ENCODE data around the gene GPR162.
A peak's percentile ranks its signal among the peaks of the same experiment; 100 is the strongest.

The GPR162 gene

GRCh38 chr12:6792522-6793201 is 29.0 kb upstream of the GPR162 start:
- Histone ChIP-seq H3K9me3 (ENCODE audit: control insufficient read depth, insufficient read depth, low read length) (no peaks in the 10 kb centered on the region), H3K27ac (ENCODE audit: low read depth, low read length) (no peak overlapping the region), H3K4me2 (ENCODE audit: low read length) (peak overlapping the region; percentile 20; the same call in 1 of the 2 replicates), H3K4me3 (ENCODE audit: low read length) (no peak overlapping the region), H3K27me3 (ENCODE audit: control insufficient read depth, low read length) (peaks cover 44% of the 10 kb centered on the region), H3K36me3 (ENCODE audit: control insufficient read depth, low read length) (no peaks in the 10 kb centered on the region), H3F3A (ENCODE audit: control insufficient read depth, insufficient read depth) (no peaks in the 10 kb centered on the region), H3K4me1 (ENCODE audit: control insufficient read depth, low read length) (peaks cover 13% of the 10 kb centered on the region), H3K9me2 (replicated peaks; ENCODE audit: control insufficient read depth, low read length) (no peaks in the 10 kb centered on the region), H4K20me1 (ENCODE audit: control insufficient read depth, insufficient read depth, low read depth, low read length) (no peaks in the 10 kb centered on the region), H3K79me2 (ENCODE audit: control insufficient read depth, low read length) (no peaks in the 10 kb centered on the region)
- TF ChIP-seq EZH2phosphoT487 (IDR thresholded peaks at IDR 0.05; ENCODE audit: borderline replicate concordance, low read length) (no peak), CTCF (IDR thresholded peaks at IDR 0.05; ENCODE audit: low read depth, low read length, poor library complexity, severe bottlenecking) (no peak)

- Histone ChIP-seq H3K4me2 (ENCODE audit: low read length) (no peak overlapping the region), H3K4me3 (ENCODE audit: low read length) (no peak overlapping the region), H3F3A (ENCODE audit: control insufficient read depth, insufficient read depth) (no peaks in the 10 kb centered on the region), H3K27ac (ENCODE audit: low read depth, low read length) (no peak overlapping the region), H4K20me1 (ENCODE audit: control insufficient read depth, insufficient read depth, low read depth, low read length) (no peaks in the 10 kb centered on the region), H3K36me3 (ENCODE audit: control insufficient read depth, low read length) (no peaks in the 10 kb centered on the region), H3K79me2 (ENCODE audit: control insufficient read depth, low read length) (no peaks in the 10 kb centered on the region), H3K4me1 (ENCODE audit: control insufficient read depth, low read length) (peaks cover 13% of the 10 kb centered on the region), H3K9me3 (ENCODE audit: control insufficient read depth, insufficient read depth, low read length) (no peaks in the 10 kb centered on the region), H3K27me3 (ENCODE audit: control insufficient read depth, low read length) (peaks cover 36% of the 10 kb centered on the region), H3K9me2 (replicated peaks; ENCODE audit: control insufficient read depth, low read length) (no peaks in the 10 kb centered on the region)
- TF ChIP-seq EZH2phosphoT487 (IDR thresholded peaks at IDR 0.05; ENCODE audit: borderline replicate concordance, low read length): no peak
- TF ChIP-seq CTCF (IDR thresholded peaks at IDR 0.05; ENCODE audit: low read depth, low read length, poor library complexity, severe bottlenecking): no peak
Measured at GRCh38 chr12:6795088-6795487, 26.5 kb upstream of the GPR162 start.

- no peak overlapping the region for H3K4me2 ChIP-seq (ENCODE audit: low read length)
- peaks cover 31% of the 10 kb centered on the region for H3K27me3 ChIP-seq (ENCODE audit: control insufficient read depth, low read length)
- no peaks in the 10 kb centered on the region for H3K9me3 ChIP-seq (ENCODE audit: control insufficient read depth, insufficient read depth, low read length)
- H3F3A ChIP-seq (ENCODE audit: control insufficient read depth, insufficient read depth): no peaks in the 10 kb centered on the region
- no peaks in the 10 kb centered on the region for H4K20me1 ChIP-seq (ENCODE audit: control insufficient read depth, insufficient read depth, low read depth, low read length)
- H3K4me3 ChIP-seq (ENCODE audit: low read length): no peak overlapping the region
- peaks cover 13% of the 10 kb centered on the region for H3K4me1 ChIP-seq (ENCODE audit: control insufficient read depth, low read length)
- no peaks in the 10 kb centered on the region for H3K9me2 ChIP-seq (replicated peaks; ENCODE audit: control insufficient read depth, low read length)
- H3K27ac ChIP-seq (ENCODE audit: low read depth, low read length): no peak overlapping the region
- H3K36me3 ChIP-seq (ENCODE audit: control insufficient read depth, low read length): no peaks in the 10 kb centered on the region
- H3K79me2 ChIP-seq (ENCODE audit: control insufficient read depth, low read length): no peaks in the 10 kb centered on the region
- TF ChIP-seq EZH2phosphoT487 (IDR thresholded peaks at IDR 0.05; ENCODE audit: borderline replicate concordance, low read length) (no peak), CTCF (IDR thresholded peaks at IDR 0.05; ENCODE audit: low read depth, low read length, poor library complexity, severe bottlenecking) (no peak)
Measured at GRCh38 chr12:6796576-6796975, 25.0 kb upstream of the GPR162 start.
